ENCODE results near the gene SLC6A18.
"Not testable (repeated sequence)": the region's sequence is repeated elsewhere in the genome, so short reads cannot be mapped to it uniquely, and the experiment has no call there.

SLC6A18 gene

DNA sequence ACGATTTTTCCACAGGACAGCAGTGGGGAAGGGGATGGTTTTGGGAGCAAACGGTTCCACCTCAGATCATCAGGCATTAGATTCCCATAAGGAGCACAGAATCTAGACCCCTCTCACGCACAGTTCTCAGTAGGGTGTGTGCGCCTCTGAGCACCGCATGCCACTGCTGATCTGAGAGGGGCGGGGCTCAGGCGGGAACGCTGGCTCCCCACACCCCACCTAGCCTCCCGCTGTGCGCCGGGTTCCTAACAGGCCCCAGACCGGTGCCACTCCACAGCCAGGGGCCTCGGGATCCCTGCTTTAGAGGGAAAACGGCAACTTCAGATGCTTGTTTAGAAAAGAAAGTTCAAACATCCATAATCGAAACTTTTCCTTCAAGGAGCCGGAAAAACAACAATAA is 49.3 kb downstream of the SLC6A18 start:
- no peak overlapping the region for H3K4me3 ChIP-seq (ENCODE audit: low read length)
- H3K79me2 ChIP-seq (ENCODE audit: low read length): no peaks in the 10 kb centered on the region
- DNase-seq: no peak
- TF ChIP-seq EZH2phosphoT487 (IDR thresholded peaks at IDR 0.05; ENCODE audit: low read length) (no peak), EZH2 (optimal IDR thresholded peaks at IDR 0.05; ENCODE audit: low read depth, low read length) (no peak)
- TF ChIP-seq, protein P1, sequence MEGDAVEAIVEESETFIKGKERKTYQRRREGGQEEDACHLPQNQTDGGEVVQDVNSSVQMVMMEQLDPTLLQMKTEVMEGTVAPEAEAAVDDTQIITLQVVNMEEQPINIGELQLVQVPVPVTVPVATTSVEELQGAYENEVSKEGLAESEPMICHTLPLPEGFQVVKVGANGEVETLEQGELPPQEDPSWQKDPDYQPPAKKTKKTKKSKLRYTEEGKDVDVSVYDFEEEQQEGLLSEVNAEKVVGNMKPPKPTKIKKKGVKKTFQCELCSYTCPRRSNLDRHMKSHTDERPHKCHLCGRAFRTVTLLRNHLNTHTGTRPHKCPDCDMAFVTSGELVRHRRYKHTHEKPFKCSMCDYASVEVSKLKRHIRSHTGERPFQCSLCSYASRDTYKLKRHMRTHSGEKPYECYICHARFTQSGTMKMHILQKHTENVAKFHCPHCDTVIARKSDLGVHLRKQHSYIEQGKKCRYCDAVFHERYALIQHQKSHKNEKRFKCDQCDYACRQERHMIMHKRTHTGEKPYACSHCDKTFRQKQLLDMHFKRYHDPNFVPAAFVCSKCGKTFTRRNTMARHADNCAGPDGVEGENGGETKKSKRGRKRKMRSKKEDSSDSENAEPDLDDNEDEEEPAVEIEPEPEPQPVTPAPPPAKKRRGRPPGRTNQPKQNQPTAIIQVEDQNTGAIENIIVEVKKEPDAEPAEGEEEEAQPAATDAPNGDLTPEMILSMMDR (IDR thresholded peaks at IDR 0.05; ENCODE audit: low read length): no peak
- H3F3A ChIP-seq (ENCODE audit: insufficient read depth, low read length): no peaks in the 10 kb centered on the region
- H3K27me3 ChIP-seq (replicated peaks; ENCODE audit: insufficient read depth, low read length): no peaks in the 10 kb centered on the region
- H3K4me1 ChIP-seq (ENCODE audit: low read length): no peaks in the 10 kb centered on the region
- H3K27ac ChIP-seq (ENCODE audit: low read length): no peak overlapping the region
- no peaks in the 10 kb centered on the region for H3K9me3 ChIP-seq (replicated peaks; ENCODE audit: insufficient read depth, low read length)
- no peak overlapping the region for H3K9ac ChIP-seq (ENCODE audit: low read length)
- no peaks in the 10 kb centered on the region for H3K36me3 ChIP-seq (replicated peaks; ENCODE audit: insufficient read depth, low read length)
- H4K20me1 ChIP-seq (ENCODE audit: insufficient read depth, low read length): no peaks in the 10 kb centered on the region
- no peaks in the 10 kb centered on the region for H3K9me2 ChIP-seq (replicated peaks; ENCODE audit: insufficient read depth, low read length)
- H3K4me2 ChIP-seq (ENCODE audit: low read depth, low read length): no peak overlapping the region
- no peak overlapping the region for H2AFZ ChIP-seq (ENCODE audit: low read length)

DNA sequence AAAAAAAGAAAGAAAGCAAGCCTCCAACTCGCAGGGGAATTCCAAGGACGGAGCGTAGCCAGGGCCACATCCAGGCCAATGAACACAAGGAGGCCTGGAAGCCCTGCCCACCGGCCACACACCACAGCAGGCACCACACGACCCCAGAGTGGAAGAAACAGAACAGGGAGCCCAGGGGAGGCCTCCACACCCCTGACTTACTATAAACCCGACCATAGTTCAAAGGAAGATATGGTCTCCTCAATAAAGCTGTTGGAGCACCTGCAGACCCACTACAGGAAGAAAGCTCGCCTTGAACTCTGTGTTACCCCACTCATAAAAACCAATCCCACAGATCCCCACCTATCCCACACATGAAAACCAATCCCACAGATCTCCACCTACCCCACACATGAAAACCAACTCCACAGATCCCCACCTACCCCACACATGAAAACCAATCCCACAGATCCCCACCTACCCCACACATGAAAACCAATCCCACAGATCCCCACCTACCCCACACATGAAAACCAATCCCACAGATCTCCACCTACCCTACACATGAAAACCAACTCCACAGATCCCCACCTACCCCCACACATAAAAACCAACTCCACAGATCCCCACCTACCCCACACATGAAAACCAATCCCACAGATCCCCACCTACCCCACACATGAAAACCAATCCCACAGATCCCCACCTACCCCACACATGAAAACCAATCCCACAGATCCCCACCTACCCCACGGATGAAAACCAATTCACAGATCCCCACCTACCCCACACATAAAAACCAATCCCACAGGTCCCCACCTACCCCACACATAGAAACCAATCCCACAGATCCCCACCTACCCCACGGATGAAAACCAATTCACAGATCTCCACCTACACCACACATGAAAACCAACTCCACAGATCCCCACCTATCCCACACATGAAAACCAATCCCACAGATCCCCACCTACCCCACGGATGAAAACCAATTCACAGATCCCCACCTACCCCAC is 50.5 kb downstream of the SLC6A18 start:
- not testable (repeated sequence) for H4K20me1 ChIP-seq (ENCODE audit: insufficient read depth, low read length); H3K9me2 ChIP-seq (replicated peaks; ENCODE audit: insufficient read depth, low read length); H3K4me2 ChIP-seq (ENCODE audit: low read depth, low read length); DNase-seq; H3K27ac ChIP-seq (ENCODE audit: low read length); H3K36me3 ChIP-seq (replicated peaks; ENCODE audit: insufficient read depth, low read length); H3F3A ChIP-seq (ENCODE audit: insufficient read depth, low read length); H2AFZ ChIP-seq (ENCODE audit: low read length); H3K4me1 ChIP-seq (ENCODE audit: low read length); H3K9ac ChIP-seq (ENCODE audit: low read length); H3K27me3 ChIP-seq (replicated peaks; ENCODE audit: insufficient read depth, low read length); H3K79me2 ChIP-seq (ENCODE audit: low read length); H3K4me3 ChIP-seq (ENCODE audit: low read length); H3K9me3 ChIP-seq (replicated peaks; ENCODE audit: insufficient read depth, low read length)

DNA sequence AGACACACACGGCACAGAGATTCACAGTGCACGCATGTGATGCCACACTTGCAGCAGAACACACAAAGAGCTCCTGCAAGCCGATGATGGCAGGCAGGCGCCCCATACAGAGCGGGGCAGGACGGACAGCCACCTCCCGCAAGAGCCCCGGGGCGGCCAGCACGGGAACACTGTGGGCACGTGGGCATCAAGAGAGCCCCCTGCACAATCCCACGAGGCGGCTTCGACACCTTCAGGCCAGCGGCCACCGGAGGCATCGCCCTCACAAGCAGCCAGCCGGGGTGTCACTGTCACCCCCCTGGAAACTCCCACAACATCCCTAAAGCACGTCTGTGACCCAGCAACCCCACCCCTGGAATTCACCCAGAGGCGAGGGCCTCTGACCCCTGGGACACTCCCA is 51.7 kb downstream of the SLC6A18 start:
- Histone ChIP-seq H3K36me3 (replicated peaks; ENCODE audit: insufficient read depth, low read length) (no peaks in the 10 kb centered on the region), H3K27me3 (replicated peaks; ENCODE audit: insufficient read depth, low read length) (no peaks in the 10 kb centered on the region), H2AFZ (ENCODE audit: low read length) (no peak overlapping the region), H3K9me2 (replicated peaks; ENCODE audit: insufficient read depth, low read length) (no peaks in the 10 kb centered on the region), H3K9ac (ENCODE audit: low read length) (no peak overlapping the region), H3F3A (ENCODE audit: insufficient read depth, low read length) (no peaks in the 10 kb centered on the region), H3K27ac (ENCODE audit: low read length) (no peak overlapping the region), H3K79me2 (ENCODE audit: low read length) (no peaks in the 10 kb centered on the region), H3K4me2 (ENCODE audit: low read depth, low read length) (no peak overlapping the region), H3K4me3 (ENCODE audit: low read length) (no peak overlapping the region), H3K4me1 (ENCODE audit: low read length) (no peaks in the 10 kb centered on the region), H3K9me3 (replicated peaks; ENCODE audit: insufficient read depth, low read length) (no peaks in the 10 kb centered on the region), H4K20me1 (ENCODE audit: insufficient read depth, low read length) (no peaks in the 10 kb centered on the region)
- TF ChIP-seq, protein P1 (IDR thresholded peaks at IDR 0.05; ENCODE audit: low read length): no peak
- no peak for TF ChIP-seq EZH2 (optimal IDR thresholded peaks at IDR 0.05; ENCODE audit: low read depth, low read length)
- no peak for TF ChIP-seq EZH2phosphoT487 (IDR thresholded peaks at IDR 0.05; ENCODE audit: low read length)
- no peak for DNase-seq

DNA sequence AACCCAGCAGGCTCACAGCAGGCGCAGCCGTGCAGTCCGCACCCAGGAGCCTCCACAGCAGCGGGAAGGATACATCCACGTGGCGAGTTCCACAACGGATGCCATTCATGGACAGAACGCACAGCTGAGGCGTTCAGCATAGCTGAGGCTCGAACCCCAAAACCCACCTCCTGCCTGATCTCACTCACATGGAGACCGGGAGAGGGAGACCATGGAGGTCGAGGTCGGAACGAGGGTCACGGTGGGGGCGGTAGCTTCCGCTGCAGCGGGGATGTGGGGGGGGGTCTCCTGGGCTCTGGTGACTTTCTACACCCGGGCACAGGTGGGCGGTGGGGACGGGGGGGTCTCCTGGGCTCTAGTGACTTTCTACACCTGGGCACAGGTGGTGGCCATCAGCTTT is 52.1 kb downstream of the SLC6A18 start:
- Histone ChIP-seq H2AFZ (ENCODE audit: low read length) (no peak overlapping the region), H3K36me3 (replicated peaks; ENCODE audit: insufficient read depth, low read length) (no peaks in the 10 kb centered on the region), H3K4me1 (ENCODE audit: low read length) (no peaks in the 10 kb centered on the region), H3K4me2 (ENCODE audit: low read depth, low read length) (no peak overlapping the region), H3K79me2 (ENCODE audit: low read length) (no peaks in the 10 kb centered on the region), H3K27me3 (replicated peaks; ENCODE audit: insufficient read depth, low read length) (no peaks in the 10 kb centered on the region), H3F3A (ENCODE audit: insufficient read depth, low read length) (no peaks in the 10 kb centered on the region), H4K20me1 (ENCODE audit: insufficient read depth, low read length) (no peaks in the 10 kb centered on the region), H3K9ac (ENCODE audit: low read length) (no peak overlapping the region), H3K9me2 (replicated peaks; ENCODE audit: insufficient read depth, low read length) (no peaks in the 10 kb centered on the region), H3K4me3 (ENCODE audit: low read length) (no peak overlapping the region), H3K27ac (ENCODE audit: low read length) (no peak overlapping the region), H3K9me3 (replicated peaks; ENCODE audit: insufficient read depth, low read length) (no peaks in the 10 kb centered on the region)
- no peak for TF ChIP-seq EZH2 (optimal IDR thresholded peaks at IDR 0.05; ENCODE audit: low read depth, low read length)
- TF ChIP-seq, protein P1 (IDR thresholded peaks at IDR 0.05; ENCODE audit: low read length): no peak
- no peak for TF ChIP-seq EZH2phosphoT487 (IDR thresholded peaks at IDR 0.05; ENCODE audit: low read length)
- no peak for DNase-seq
